Measurements from ENCODE around the gene LRRC8D. TPM values are rescaled to one million over a fixed set of nuclear protein-coding genes. Genes with fewer than 3 reads are reported as not detected.

Gene LRRC8D
- polyA plus RNA-seq, 4 donors: 36.8 to 42.2 (median 41.9) TPM

DNA sequence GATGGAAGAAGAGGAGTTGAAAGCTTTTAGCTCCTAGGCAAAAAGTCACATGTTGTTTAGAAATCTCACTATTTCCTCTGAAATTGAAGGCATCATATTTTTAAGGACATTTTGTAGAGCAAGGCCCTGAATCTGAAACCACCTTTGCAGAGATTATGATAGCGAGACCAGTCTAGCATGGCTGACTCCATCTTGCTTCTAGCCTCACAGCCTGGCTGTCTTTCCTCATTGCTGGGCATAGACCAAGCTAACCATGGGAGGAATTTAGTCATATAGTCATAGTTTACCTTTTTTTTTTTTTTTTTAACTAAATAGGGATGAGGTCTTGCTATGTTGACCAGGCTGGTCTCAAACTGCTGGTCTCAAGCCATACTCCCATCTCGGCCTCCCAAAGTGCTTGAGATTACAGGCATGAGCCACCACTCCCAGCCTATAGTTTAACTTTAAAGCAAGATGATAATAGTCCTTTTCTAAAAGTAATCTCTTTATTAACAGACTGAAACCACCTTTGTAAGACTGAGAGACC is 131.8 kb downstream of the LRRC8D start:
- DNase-seq (ENCODE audit: low read depth in 4 of 4, low spot score in 3 of 4): no peak

DNA sequence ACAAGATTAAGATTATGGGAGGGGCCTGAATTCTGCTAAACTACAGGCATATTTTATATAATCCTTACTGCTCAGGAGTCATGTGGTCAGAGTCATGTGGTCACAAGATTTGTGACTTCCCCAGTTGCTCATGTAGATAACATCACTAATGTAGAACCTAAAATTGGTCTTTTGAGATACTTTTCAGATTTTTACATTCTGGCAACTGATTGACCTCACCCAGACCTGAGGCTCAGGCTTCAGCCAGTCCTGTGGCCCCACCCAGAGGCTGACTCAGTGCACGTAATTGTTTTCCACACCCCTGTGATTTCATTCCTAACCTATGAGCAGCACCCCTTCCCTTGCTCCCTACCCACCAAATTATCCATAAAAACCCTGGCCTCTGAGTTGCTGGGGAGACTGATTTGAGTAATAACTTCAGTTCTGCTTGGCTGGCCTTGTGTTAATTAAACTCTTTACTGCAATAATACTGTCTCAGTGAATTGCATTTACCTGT is 132.3 kb downstream of the LRRC8D start:
- peak in 1 of 4 donors; percentile 39 for DNase-seq (ENCODE audit: low read depth in 4 of 4, low spot score in 3 of 4)

DNA sequence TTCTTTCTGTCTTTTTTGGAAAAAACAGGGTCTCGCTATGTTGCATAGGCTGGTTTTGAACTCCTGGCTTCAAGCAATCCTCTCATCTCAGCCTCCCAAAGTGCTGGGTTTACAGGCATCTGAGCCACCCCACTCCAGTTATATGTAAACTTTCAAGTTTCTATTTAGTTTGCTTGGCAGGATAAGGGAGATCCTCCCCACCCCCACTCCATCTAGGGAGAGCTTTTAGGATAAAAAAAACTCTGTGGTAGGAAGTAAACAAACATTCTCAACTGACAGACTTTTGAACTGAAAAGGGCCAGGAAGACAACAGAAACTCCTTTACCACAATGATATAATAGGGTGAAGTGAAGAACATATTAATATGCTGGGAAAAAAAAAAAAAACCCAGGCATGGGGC is 133.1 kb downstream of the LRRC8D start:
- DNase-seq (ENCODE audit: low read depth in 4 of 4, low spot score in 3 of 4): no peak

DNA sequence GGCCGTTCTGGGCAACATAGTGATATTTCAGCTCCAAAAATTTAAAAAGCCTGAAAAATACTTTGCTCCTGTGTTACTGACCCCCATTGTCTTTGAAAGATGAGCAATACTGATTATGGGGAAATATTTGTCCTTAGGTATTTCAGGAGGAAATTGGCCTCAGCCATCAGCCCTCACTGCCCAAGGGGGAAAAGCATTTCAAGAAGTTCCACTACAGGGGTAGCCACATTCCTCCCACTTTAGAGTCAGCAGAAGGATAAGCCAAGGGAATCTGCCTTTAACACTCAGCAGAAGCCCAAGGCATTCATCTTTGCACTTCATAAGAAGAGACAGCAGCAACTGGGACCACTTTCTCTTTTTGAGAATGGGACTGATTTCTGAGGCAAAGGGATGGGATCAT is 133.6 kb downstream of the LRRC8D start:
- no peak for DNase-seq (ENCODE audit: low read depth in 4 of 4, low spot score in 3 of 4)

DNA sequence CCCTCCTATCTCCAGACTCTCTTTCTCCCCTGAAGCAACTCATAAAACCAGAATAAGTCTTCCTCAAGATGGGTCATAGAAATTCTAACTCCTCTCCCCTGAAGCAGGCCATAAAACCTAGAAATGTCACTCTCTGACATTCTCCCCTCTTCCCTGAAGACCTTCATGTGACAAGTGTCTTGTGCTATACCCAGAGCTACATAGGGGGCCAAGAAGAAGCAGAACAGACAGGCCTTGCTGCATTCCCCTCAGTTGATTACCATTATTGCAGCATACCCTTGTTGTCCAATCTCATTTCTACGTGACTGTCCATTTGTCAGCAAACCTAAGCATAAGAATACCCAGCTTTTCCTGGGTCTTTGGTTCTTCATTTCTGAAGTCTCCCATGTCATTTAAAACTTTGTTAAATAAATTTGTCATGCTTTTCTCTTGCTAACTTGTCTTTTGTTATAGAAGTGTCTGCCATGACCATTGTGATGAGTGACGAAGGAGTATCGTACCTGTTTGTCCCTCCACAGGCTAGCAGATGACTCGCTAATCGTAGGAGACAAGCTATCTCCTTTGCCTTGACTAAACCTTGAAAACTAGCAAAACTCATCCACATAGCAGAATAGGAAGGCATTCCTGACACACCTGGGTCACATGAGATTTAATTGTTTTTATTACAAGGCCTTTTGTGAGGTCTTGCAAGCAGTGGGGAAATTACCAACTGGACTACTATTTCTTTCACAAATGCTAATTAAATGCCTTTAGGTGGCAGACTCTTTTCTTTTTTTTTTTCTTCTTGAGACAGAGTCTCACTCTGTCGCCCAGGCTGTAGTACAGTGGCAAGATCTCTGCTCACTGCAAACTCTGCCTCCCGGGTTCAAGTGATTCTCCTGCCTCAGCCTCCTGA is 134.7 kb downstream of the LRRC8D start:
- DNase-seq (ENCODE audit: low read depth in 4 of 4, low spot score in 3 of 4): no peak

DNA sequence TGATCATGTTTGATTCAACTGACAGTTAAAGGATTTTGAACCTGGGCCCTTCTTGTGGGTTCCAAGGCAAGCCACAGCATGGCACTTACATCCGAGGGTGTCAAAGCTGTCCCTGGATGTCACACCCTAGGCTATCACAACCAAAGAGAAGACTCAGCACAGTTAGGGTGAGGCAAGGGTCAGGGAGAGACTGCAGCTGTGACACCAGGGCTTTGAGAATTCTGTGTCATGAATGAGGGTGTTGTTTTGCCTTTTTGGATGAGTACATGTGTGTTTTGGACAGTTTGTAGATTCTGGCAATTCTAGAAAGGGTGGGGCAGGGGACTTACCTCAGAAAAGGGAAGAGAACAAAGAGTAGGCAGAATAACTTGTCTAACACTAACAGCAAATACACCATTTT is 136.3 kb downstream of the LRRC8D start:
- no peak for DNase-seq (ENCODE audit: low read depth in 4 of 4, low spot score in 3 of 4)

DNA sequence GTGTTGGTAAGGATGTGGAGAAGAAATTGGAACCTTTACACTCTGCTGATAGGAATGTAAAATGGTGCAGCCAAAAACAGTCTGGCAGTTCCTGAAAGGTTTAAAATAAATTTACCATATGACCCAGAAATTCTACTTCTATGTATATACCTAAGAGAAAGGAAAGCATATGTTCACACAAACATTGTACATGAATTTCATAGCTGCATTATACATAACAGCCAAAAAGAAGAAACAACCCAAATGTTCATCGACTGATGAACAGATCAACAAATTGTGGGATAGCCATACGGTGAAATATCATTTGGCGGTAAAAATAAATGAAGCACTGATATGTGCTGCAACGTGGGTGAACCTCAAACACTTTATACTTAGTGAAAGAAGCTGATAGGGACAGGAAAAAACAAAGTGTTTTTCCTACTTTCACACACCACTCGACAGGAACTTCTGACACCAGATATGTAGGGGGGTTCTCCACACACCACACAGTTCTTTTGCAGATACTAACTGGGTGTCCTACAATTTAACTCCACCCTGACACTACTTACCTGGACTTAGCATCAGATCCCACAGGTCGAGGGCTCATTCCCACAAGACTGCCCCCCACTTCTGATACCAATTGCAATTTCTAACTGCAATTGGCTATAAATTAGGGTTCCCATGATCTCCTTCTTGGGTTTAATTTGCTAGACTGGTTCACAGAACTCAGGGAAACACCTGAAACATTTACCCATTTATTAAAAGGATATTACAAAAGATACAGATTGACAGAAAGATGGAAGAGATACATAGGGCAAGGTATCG is 138.2 kb downstream of the LRRC8D start:
- no peak for DNase-seq (ENCODE audit: low read depth in 4 of 4, low spot score in 3 of 4)

DNA sequence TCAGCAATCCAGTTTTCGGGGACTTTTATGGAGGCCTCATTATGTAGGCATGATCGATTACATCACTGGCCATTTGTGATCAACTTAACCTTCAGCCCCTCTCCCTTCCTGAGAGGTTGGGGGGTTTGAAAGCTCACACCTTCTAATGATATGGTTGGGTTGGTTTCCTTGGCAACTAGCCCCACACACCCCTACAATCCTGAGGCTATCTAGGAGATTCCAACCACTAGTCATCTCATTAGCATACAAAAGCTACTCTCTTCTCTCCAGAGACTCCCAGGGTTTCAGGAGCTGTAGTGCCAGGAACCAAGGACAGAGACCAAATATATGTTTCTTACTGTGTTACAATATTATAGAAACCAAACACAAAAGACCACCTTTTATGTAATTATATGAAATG is 138.9 kb downstream of the LRRC8D start:
- no peak for DNase-seq (ENCODE audit: low read depth in 4 of 4, low spot score in 3 of 4)

DNA sequence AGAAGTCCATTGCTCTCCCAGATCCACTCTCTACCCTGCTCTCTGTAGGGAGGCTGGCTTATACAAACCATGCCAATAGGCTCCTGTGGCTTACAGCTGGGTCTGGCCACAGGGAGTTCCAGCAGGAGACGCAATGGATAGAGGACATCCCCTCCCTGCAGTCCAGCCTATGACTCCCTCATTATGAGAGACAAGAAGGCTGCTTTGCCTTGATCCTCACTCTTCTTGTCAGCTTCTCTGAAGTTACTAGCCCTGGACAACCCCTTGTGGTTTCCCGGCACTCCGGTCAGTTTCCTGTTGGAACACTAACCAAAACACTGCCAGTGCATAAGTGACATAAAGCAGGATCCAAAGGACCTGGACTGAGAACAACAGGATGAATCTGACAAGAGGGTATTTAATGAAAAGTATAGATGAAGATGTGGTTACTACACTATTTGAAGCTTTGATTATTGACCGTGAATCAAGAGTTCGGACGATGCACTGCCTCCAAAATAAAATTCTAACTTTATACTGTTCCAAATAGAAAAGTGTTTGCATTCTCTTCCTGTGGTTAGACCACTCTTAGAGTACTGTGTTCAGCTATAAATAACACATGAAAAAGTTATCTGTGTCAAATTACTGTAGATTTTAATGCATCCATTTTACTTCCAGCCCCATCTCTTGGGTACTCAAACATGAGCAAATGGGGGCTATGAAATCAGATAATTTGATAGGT is 141.4 kb downstream of the LRRC8D start:
- DNase-seq (ENCODE audit: low read depth in 4 of 4, low spot score in 3 of 4): no peak

DNA sequence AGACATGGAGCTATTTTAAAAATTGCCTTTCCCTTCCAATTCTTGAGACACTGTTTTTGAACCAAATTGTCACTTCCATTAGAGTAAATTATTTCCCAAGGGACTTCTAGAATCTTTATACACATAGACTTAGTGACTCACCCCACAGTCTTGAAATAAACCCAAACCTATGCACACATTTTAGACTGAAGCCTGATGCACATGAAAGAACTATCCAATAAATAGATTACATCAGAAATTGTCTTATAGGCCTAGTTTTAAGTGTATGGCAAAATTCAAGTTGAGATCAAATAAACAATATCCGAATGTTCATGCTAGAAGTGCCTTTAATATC is 141.9 kb downstream of the LRRC8D start:
- DNase-seq (ENCODE audit: low read depth in 4 of 4, low spot score in 3 of 4): no peak

DNA sequence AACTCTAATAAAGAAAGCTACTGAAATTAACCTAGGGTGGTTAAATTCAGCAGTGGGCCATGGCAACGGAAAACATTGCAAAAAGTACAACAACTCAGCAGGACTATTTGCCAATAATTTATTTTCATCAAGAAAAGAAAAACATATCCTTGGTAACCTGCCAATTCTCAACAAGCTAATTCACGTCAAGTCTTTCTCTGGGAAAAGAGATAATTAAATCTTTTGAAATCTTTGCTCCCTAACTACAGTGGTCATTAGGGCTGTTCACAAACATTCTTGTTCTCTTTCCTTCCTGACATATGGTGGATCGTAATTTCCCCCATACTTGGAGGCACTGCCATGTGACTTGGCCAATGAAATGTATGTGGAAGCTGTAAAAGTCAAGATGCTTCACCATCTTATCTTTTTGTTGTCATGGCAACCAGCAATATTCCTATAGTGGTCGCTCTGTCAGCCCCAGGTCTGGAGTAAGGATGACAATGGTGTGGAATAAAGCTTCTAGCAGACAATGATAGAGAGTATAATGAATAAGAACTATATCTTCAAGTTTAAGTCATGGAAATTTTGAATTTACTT is 144.4 kb downstream of the LRRC8D start:
- DNase-seq (ENCODE audit: low read depth in 4 of 4, low spot score in 3 of 4): no peak

DNA sequence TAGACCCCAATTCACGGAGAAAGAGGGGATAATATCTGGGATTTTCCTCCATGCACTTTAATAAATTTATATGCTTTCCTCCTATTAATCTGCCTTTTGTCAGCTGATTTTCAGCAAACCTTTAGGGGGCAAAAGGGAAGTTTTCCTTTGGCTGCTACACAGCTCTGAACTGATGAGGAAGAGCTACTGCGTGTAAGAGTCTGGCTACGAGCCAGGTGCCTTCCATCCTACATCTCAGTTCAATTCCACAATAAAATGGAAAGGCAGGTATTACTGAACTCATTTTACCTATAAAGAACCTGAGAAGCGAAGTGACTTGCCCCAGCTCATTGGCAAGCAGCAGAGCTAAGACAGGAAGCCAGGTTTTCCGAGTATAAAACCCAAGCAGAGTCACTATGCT is 145.8 kb downstream of the LRRC8D start:
- no peak for DNase-seq (ENCODE audit: low read depth in 4 of 4, low spot score in 3 of 4)

DNA sequence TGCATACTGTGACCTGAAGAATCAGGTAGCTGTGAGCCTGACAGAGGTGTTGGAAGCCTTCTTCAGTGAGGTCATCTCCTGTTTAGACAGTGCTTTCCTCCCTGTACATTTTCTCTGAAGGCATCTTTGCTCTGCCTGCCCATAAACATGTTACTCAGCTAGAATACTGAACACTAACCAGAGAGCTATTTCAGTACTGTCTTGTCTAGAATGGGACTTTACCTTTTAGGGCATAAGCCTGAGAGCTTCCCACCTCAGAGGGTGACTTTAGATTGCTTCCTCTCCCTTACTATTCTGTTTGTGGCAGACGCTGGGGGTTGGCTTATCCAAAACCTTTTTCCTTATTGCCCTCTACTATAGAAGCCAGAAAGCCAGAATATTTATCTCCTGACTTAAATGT is 150.8 kb downstream of the LRRC8D start:
- no peak for DNase-seq (ENCODE audit: low read depth in 4 of 4, low spot score in 3 of 4)

DNA sequence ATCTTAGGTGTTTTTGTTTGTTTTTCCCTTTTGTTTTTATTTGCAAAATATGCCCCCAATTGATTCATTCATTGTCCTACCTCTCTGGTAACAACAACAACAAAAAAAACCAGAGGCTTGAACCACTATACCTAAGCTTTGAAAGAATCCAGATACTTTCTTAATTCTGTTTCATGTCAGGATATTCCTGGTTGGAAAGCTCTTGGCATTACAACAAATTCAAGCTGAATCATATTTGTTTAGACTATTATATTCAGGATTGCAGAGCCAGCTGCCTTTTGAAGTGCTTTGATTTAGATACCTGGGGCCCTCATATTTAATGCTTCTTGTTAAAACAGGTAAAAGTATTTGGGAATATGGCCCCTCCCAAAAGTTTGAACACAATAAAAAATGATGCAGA is 151.2 kb downstream of the LRRC8D start:
- DNase-seq (ENCODE audit: low read depth in 4 of 4, low spot score in 3 of 4): no peak

DNA sequence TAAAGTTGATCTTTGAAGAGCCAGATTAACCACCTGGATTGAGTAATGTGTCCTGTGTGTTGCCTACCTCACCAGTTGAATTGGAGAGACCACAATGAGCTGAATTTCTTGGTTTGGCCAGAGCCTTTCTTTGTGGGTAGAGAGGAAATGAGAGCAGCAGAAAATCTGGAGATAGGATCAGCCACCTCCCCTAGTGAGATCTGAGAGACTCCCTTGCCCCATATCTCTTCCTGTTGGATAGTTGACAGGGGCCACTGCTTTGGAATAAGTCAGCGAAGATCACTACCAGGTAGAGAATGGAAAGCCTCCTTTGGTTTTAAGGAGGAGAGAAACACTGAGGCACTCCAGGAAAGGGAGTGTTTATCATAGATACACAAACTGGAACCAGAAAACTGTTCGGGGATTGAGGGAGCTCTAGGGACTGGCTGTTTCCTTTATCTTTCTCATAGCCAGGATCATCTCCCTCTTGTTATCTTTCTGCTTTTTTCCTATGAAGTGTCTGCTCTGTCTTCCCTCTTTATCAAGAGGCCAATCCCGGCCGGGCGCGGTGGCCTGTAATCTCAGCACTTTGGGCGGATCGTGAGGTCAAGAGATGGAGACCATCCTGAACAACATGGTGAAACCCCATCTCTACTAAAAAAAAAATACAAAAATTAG is 152.8 kb downstream of the LRRC8D start:
- no peak for DNase-seq (ENCODE audit: low read depth in 4 of 4, low spot score in 3 of 4)

DNA sequence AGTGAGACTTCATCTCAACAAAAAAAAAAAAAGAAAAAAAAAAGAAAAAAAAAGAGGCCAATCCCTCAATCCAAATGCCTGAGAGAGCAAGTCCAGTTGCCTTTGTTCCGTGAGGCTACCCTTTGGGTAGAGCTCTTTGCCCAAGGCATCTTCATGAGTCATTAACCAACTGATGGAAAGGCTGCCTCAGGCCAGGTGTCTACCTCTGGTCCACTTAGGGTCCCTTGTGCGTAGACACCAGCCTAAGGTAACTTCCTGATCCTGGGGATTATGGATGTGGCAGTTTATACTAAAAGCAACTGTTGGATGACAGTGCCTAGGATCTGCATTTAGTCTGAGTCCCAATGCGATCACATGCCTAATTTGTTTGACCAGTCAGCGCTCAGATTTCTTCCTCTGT is 153.4 kb downstream of the LRRC8D start:
- no peak for DNase-seq (ENCODE audit: low read depth in 4 of 4, low spot score in 3 of 4)

DNA sequence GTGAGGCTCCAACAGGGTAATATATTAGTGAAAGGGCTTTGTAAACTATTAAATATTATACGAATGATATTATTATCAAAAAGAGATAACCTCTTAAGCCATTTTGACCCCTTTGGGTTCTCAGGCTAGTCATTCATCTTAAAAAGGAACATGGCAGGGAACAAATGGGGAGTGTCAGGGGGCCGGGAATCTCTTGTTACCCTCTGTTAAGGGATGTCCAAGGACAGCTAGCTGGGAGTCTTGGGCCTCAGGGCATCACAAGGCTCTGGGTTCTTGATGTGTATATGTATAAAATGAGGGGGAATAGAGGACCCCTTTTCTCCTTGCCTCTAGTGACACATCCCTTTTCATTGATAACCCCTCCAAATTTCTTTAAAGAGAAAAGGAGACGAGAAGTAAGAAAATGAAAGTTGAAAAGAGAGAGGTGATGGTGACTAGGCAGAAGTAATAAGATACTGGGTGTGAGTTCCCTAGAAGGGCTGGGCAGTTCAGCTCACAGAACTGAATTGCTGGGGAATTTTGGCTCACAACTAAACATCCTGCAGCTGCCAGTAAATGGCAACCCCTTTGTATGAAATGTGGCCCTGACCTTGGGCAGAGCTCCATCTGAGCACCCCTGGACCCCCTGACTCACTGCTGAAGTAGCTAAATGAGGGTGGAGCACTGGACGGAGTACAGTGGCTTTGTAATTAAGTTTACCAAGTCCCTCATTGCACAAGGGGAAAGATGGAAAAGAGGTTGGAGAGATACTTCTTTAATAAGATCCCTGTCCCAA is 154.1 kb downstream of the LRRC8D start:
- DNase-seq (ENCODE audit: low read depth in 4 of 4, low spot score in 3 of 4): no peak

DNA sequence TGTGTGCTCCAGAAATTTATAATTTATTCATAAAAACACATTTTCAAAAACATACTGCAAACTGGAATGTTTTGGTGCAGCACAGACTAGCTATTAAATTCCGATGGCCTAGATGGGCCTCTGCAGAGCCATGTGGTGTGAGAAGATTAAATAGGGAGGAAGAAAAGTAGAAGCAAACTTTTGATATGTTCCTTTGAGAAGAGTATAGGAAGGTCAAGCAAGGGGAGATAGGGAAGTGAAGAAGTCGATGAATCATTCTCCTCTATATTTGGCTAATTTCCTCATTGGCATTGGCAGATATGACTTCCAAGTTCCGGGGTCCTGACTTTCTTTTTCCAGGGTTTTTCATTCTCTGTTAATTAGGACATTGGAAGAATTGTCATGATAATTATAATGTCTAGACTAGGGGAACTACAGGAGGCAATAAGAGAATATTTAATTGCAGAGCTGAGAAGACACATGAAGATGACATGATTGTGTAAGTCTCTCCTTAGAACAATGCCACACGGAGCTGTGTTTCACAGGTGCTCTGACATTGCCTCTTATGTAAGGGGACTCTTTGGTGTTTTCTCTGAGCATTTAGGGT is 154.8 kb downstream of the LRRC8D start:
- no peak for DNase-seq (ENCODE audit: low read depth in 4 of 4, low spot score in 3 of 4)

DNA sequence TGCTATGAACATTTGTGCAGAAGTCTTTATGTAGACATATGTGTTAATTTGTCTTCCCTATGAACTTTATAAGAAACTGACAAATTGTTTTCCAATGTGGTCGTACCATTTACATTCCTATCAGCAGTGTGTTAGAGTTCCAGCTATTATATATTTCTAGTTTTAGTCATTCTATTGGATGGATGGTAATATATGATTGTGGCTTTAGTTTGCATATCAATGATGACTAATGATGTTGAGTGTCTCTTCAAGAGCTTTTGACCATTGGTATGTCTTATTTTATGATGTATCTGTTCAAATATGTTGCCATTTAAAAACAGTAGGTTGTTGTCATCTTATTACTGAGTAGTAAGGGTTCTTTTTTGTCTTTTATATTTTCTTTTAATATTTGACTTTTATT is 157.9 kb downstream of the LRRC8D start:
- no peak for DNase-seq (ENCODE audit: low read depth in 4 of 4, low spot score in 3 of 4)
